Stimulated activated CD8-positive, alpha-beta memory T cell treated with anti-CD3 and anti-CD28 coated beads, Interleukin-12 subunit alpha, Interleukin-12 subunit beta, amount 100 ng/mL, for 4 hours (primary cell): ENCODE data around the gene TMEM221.

Source experiments
- DNase-seq: peaks from one replicate; pipeline ENCODE4 v3.0.0-alpha.2; 2020; ENCODE audit warnings: low read depth

TMEM221 gene

DNA sequence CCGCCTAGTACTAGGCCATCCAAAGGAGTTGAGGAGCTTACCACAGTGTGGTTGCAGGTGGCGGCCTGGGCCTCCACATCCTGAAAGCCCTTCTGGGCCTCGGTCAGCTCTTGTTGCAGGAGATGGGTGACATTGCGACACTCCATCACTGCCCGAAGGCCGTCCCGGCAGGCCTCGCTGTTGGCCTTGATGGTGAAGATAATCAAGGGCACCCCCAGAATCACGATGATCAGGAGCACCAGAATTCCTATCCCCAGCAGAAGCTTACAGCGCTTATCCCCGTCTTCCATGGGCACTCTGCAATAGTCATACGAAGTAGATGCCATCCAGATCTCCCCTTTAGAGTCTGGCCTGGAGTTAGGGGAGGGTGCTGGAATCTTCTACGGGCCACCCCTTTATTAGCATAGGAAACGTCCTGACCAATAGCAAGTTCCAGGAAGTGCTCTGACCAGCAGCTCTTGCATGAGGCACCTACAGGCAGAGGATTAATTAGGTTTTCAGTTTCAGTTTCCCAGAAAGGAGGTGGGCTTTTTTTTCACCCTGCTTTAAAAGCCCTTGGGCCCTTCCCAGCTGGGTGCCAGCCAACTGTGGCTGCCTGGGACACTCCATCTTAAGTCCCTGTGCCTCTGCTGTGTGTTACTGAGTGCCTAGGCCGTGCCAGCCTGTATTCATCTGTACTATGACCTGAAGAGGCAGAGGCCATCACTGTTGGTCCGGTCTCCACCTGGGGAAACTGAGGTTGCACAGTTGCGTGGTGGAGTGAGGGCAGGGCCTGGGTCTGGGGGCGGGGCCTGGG is 43.0 kb downstream of the TMEM221 start, which contains the start of gene BST2:
Gene BST2, minus strand, starts transcription at position 381 of the 796 bp plus-strand sequence. Its CDS starts 55 bp downstream, at position 326.
- no peak for DNase-seq

DNA sequence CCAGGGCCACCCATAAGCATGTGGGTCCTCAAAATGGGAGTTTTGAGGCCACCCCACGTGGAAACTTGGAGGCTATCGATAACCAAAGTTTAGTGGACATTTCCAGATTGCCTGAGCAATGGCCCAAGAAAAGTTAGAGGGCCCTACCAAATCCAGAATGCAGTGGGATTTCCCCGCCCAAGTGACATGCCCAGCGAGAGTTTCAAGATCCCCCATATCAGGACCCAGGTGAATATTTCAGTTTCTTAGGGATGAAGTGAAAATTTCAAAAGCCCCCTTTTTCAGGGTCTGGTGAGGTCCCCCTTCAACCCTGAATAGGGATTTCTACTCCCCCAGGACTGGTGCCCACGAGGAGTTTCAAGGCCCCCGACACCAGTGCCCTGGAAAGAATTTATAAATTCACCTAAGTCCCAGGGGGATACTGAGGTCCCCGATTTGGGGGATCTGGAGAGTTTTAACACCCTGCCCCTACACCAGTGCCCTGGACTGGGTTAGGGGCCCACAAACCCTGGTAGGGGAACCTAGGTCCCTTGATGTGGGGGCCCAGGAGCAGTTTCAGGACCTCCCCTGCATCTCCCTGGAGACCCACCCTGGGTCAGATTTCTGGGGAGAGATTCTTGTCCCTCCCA is 43.7 kb downstream of the TMEM221 start:
- DNase-seq, result no peak

DNA sequence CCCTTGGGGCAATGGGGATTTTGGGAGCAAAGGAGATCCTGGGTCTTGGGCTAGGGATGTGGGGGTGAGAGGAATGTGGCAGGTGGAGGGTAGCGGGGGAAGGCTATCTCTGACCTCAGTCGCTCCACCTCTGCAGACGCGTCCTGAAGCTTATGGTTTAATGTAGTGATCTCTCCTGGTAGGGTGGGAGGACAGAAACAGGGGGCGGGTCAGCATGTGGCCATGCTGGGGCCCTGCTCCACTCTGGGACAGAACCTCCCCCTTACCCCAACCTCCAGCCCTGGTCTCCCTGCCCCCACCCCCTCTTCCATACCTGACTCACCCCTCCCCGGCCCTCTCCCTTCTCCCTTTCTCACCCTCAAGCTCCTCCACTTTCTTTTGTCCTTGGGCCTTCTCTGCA is 44.5 kb downstream of the TMEM221 start:
- DNase-seq, result no peak

DNA sequence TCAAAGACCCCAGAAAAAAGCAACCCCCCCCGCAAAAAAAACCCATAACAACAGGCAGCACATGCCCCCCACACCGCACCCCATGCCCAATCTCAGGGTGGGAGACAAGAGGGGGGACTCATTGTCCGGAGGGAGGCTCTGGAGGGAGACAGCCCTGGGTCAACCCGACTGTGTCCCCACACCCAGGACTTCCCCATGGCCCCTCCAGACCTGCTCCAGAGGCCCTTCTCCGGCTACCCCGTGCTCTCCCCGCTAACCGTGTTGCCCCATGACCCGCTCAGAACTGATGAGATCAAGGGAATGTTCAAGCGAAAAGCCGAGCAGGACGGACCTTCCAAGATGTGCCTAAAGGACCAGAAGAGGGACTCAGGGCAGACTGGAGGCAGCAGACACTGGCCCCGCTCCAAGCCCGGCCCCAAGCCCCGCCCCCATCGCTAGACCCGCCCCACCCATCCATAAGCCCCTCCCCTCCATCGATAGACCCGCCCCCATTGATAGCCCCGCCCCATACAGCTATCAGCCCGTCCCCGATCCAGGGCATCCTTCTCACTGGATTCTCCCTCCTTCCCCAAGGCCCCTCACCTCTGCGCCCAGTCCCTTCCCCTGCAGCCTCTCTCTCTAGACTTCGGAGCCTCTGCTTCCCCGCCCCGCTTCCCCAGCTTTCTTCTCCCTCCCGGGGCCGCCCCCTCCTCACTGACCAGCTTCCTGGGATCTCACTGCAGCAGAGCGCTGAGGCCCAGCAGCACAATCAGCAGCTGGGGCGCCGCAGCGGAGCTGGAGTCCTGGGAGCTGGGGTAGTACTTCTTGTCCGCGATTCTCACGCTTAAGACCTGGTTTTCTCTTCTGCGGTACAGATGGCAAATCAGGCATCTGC is 45.2 kb downstream of the TMEM221 start:
- DNase-seq, result no peak

DNA sequence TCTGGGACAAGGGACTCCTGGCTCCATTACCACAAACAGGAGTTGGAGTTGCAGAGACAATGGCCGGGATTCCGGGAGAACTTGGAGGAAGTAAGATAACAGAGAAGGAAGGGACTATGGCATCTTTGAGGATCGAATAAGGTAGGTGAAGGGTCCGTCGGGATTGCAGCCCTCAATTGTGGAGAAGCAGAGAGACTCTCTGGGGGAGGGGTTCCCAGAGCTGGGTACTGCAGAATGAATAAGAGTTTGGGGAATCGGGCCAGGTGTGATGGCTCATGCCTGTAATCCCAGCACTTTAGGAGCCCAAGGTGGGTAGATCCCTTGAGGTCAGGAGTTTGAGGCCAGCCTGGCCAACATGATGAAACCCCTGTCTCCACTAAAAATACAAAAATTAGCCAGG is 46.8 kb downstream of the TMEM221 start:
- no peak for DNase-seq

DNA sequence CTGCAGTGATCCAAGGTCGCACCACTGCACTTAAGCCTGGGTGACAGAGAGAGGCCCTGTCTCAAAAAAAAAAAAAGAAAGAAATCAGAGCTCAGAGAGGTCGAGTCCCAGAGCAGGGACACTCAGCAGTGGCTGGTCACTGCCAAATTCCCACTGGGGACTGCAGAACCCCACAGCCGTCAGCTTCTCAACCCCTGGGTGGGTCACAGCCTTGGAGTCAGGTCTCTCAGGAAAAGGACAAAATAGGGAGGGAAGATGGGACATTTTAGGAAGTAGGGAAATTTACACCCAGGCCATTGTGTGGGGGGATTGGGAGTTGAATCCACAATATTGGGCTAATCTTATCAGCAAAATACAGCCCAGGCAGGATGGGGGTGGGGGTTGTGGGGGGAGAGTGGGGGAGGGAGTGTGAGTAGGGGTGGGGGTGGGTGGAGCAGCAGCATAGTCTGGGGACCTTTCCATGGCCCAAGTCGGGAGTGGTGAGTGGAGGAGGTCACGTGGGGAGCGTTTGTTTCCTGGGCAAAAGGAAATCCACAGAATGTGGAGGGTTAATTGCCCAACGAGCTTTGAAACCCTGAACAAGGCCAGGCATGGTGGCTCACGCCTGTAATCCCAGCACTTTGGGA is 49.5 kb downstream of the TMEM221 start:
- DNase-seq, result no peak

DNA sequence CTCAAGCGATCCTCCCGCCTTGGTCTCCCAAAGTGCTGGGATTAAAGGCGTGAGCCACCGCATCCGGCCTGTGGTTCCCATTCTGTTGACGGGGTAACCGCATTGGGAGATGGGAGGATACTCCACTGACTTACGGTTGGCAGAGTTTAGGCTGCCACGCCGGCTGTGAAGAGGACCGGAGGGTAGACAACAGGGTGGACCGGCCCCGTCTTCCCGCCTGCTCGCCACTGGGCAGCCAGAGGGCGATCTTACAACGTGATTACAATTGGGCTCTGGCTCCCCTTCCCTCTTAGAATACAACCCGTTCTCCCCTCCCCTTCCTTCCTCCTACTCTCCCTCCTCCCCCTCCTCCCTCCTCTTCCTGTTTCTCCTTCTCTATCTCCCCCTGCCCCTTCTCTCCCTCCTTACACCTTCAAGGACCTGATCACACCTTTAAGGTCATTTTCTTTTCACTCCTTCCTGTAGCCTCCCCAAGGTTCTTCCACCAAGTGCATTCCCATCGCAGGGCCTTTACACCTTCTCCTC is 53.5 kb downstream of the TMEM221 start:
- DNase-seq, result no peak

DNA sequence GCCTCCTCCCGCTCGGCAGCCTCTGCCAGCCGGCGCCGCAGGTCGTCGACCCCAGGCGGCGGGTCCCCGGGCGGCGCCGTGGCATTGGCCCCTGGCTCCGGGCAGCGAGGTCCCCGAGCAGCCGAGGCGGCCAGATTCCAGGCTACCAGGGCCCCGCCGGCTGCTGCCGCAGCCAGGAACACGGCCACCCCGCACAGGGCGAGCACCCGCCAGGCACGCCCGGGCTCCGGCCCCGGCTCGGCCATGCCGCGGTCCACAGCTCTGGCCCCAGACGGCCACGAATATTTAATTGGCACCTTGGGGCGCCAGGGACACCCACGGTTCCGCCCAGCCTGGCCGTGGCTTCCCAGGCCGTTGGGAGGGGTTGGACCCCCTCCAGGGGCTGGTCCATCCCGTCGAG is 54.6 kb downstream of the TMEM221 start, which contains the start of gene CCDC194:
Gene CCDC194, minus strand, starts transcription at position 283 of the 400 bp plus-strand sequence. Its CDS starts 38 bp downstream, at position 245.
- DNase-seq, result no peak

DNA sequence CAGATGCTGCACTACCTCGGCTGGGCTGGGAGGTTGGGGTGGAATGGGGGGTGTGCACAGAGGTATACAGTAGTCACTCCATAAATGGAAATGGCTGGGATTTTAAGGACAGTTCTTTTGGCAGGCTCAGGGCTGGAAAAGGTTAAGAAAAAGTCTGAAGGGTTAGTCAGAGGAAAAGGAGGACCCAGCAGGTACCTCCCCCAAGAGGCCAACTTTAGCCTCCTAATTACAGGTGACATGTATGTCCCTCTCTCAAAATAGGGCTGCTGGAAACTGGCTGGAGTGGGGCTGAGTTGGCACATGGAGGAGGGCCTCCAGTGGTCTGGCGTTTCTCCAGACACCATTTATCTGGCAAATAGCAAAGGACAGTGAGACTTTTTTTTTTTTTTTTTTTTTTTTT is 55.5 kb downstream of the TMEM221 start:
- no peak for DNase-seq

DNA sequence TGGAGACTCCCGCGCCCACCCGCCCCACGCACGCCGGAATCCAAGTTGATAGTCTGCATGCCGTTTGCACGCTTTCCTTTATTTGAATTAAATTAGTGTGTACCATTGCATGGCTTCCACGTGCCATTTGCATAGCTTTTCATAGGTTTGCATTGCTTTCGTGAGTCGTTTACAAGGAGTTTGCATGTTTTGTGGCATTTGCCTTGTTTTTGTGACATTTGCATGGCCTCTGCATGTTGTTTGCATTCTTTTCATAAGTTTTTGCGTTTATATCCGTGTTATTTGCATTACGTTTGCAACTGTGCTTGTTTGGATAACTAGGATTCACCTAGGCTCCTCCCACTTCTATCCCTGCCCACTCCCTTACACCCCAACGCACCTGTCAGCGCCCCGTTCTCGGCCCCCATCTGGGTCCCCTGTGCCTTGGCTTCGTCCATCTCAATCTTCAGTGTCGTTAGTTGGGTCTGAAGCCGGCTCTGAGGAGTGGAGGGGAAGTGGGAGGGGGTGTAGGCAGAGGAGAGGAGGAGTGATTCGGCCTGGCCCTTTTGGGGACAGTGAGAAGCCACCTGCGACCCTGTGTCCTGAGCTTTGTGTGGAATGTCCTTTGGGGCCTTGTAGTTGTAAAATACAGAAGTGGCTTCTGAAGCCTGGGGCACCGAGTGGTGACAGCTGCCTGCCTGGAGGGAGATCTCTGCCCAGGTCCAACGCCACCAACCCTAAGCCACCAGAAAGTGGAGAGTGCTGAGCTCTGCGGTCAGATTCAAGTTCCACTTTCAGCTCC is 56.9 kb downstream of the TMEM221 start:
- DNase-seq, result no peak

DNA sequence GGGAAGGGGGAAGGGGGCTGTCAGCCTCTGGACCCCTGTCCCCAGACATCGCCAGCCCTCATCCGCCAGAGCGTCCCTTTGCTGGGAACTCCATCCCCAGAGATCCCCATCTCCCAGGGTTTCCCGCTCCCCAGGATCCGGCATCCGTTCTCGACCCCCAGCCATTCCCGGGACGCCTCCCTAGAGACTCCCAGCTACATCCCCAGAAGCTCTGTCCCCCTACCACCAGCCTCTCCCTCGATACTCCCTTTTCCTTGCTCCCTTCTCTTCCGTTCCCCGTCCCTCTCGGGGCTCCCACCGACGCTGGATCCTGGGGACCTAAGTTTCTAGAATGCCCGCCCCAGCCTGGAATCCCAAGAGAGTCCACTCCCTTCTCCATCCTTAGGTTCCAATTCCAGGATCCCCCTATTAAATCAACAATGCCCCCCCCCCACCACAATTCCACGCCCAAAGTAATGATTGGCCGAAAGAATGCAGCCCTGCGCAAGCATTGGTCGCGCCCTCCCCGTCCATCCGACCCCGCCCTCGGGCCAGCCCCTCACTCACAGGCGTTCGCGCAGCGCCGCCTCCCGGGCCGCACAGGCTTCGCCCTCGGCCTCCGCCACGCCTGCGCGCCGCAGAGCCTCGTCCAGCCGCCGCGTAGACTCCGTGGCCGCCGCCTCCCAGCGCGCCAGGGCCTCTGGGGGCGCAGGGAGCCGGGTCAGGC is 57.6 kb downstream of the TMEM221 start:
- DNase-seq, result peak; percentile 80

DNA sequence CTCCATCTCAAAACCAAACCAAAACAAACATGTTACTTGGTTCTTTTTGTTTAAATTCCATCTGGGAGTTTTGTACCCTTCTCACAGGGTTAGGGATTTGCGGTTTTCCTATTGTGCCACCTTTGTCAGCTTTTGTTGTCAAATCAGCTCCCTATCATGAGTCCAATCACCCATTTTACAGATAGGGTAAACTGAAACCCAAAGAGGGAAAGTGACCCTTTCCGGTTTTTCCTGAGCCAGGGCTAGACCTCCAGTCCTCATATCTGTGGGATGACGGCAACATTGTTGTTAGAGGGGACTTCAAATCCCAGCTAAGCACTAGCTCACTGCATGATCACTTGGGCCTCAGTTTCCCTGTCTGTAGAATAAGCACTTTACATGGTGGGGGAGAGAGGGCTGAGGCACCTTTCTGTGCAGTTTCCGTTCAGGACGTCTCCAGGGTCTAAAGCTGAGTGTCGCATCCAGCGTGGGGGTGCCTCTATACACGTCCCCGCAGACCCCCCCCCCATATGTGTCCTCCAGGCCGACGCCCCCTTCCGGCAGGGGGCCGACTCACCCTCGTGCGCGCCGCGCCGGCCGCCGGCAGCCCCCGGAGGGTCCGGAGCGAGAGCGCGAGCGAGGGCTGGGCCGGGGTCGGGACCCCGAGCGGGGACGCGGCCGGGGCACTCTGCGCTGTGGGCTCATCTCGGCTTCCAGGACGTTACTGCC is 58.4 kb downstream of the TMEM221 start:
- no peak for DNase-seq

DNA sequence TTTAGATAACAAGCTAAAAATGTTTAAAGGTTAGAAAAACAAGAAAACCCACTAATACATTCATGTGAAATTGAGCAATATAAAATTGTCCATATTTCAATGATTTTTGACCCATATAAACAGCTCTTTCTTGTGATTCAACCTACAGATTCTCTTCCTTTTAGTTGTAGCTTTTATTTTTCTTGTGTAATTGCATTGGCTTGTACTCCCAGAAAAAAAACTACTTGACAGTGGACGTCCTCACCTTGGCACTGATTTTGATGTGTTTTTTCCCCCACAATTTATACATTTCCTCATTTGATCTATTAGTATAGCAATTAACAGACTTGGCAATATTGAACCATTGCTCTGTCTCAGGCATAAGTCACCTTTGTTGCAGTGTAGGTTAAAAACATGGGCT is 59.2 kb downstream of the TMEM221 start:
- no peak for DNase-seq

DNA sequence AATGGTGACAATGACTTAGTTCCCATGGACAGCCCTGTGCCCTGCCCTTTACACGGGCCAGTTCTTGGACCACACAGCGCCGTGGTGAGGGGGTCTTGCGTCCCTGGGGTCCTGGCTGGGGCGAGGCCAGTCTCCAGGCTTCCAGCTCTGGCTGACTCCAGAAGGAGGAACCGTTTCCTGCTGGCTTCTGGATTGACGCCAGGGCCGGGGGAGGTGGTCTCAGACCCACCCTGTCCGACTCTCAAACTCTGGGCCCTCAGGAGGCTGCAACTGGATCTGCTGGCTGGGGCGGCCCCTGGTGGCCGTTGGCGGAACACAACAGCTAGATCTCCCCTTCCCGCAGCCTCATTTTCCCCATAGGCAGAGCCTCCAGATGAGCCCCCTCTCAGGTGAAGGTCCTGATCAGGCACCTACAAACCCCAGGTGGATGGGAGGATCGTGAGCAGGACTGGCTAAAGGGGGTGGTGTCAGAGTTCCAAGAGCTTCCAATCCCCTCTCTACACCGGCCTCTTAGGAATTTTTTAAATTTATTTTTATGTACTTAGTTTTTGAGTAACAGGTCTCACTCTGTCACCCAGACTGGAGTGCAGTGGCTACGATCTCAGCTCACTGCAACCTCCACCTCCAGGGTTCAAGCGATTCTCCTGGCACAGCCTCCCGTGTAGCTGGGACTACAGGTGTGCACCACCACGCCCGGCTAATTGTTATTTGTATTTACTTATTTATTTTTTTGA is 62.4 kb downstream of the TMEM221 start:
- DNase-seq, result no peak
